H1 (cell line): Measurements from ENCODE around the gene TRPM1. TPM values are rescaled to one million over a fixed set of nuclear protein-coding genes. Genes with fewer than 3 reads are reported as not detected.

Experiments used
- CBX8 ChIP-seq: fragments of 300-800, 300-1000 bp; sonication (generic); IDR thresholded peaks from 2 replicates; pipeline ENCODE4 v1.7.1; 2016; ENCODE audit warnings: low read depth, low read length, borderline replicate concordance
- POLR2A ChIP-seq, 2 experiments: IDR thresholded peaks; 1 replicate in 1 of 2; 2 replicates in 1 of 2; pipeline ENCODE4 v1.6.1; 2011; ENCODE audit warnings: low read depth in 2 of 2, low read length in 2 of 2, mild to moderate bottlenecking in 2 of 2; ENCODE audit errors: control extremely low read depth in 1 of 2
- SIRT6 ChIP-seq: IDR thresholded peaks from one replicate; pipeline ENCODE4 v1.7.1; 2012; ENCODE audit warnings: low read length, inconsistent platforms
- polyA plus RNA-seq, 7 experiments: library from polyadenylated mRNA; depleted of rRNA in 3 of 7; stranded (reverse) in 5 of 7; unstranded in 2 of 7; fragments of >200 nt in 5 of 7; fragments of 200-250 nt in 2 of 7; gene quantifications; 1 replicate in 5 of 7; 2 replicates in 1 of 7; 4 replicates in 1 of 7; pipeline versions ENCODE4 v1.2.1 to v1.2.3, GENCODE V29; 2011 to 2013; ENCODE audit warnings: missing spikeins in 2 of 7, mixed read lengths in 2 of 7
- total RNA-seq: library from RNA; stranded (reverse); fragmentation: NEBNext Ultra II Directional; extraction: Animal tissue kit (Norgen Biotek cat#: 25700); gene quantifications from 2 replicates; pipeline ENCODE4 v1.2.1, GENCODE V29; 2021

TRPM1 gene
- total and polyA plus RNA-seq, 2 of the 8 experiments (the other 6 are each of a cell fraction or from before 2014, with no cell fraction given), result 0.05 TPM; not detected in 1

- TF ChIP-seq POLR2A (IDR thresholded peaks at IDR 0.05; ENCODE audit: control extremely low read depth in 1 of 2, low read depth in 2 of 2, low read length in 2 of 2), result peak in 1 of 2 experiments; percentile 82; a peak in 2 of 3 replicates
- TF ChIP-seq CBX8, result no peak
- TF ChIP-seq SIRT6, result no peak
These were observed 110.0 kb downstream of the TRPM1 start, which contains the start of gene MTMR10 (continued) for GRCh38 chr15:30991255-30992235.
